Measurements from ENCODE around the gene DLL4. TPM values are rescaled to one million over a fixed set of nuclear protein-coding genes. Genes with fewer than 3 reads are reported as not detected.

DLL4 gene
- total and polyA plus RNA-seq, 4 donors = 11.8 to 31.8 (median 17.1) TPM

- 95 to 97% methylated on average over 3 of the region's 3 CpGs for WGBS, 2 donors
- no peak overlapping the region for H3K9ac ChIP-seq (ENCODE audit: insufficient read depth in 1 of 2, low read length in 2 of 2)
- no peak for TF ChIP-seq CTCF (IDR thresholded peaks at IDR 0.05; ENCODE audit: control extremely low read depth, extremely low read depth)
Measured at GRCh38 chr15:40955930-40956540, 26.9 kb downstream of the DLL4 start.

GRCh38 chr15:40956541-40956982, 27.4 kb downstream of the DLL4 start:
- no peak for ATAC-seq (ENCODE audit: insufficient read depth, low FRiP score)
- WGBS, 2 donors = 91 to 97% methylated on average over 3 of the region's 3 CpGs
- Histone ChIP-seq H3K9me3 (ENCODE audit: control insufficient read depth in 4 of 4, insufficient read depth in 3 of 4, low read length in 3 of 4) (no peaks in the 10 kb centered on the region), H3K4me1 (ENCODE audit: control insufficient read depth in 5 of 5, insufficient read depth in 5 of 5, low read length in 5 of 5) (peaks cover 0 to 18% (median 0%) of the 10 kb centered on the region in 5 donors), H3K4me3 (no peak overlapping the region), H3K27ac (ENCODE audit: low read depth in 1 of 2, low read length in 1 of 2) (peak overlapping the region in 1 of 2 donors; percentile 64), H3K36me3 (ENCODE audit: control insufficient read depth in 4 of 4, insufficient read depth in 4 of 4, low read length in 4 of 4) (peaks cover 0 to 2% (median 0%) of the 10 kb centered on the region in 4 donors), H3K9ac (ENCODE audit: insufficient read depth in 1 of 2, low read length in 2 of 2) (no peak overlapping the region), H3K27me3 (ENCODE audit: control insufficient read depth in 3 of 3, insufficient read depth in 3 of 3, low read length in 2 of 3) (no peaks in the 10 kb centered on the region)
- no peak for TF ChIP-seq CTCF (IDR thresholded peaks at IDR 0.05; ENCODE audit: control extremely low read depth, extremely low read depth)
- no peak for DNase-seq

More at GRCh38 chr15:40955930-40956540, 26.9 kb downstream of the DLL4 start:
- ATAC-seq (ENCODE audit: insufficient read depth, low FRiP score) (no peak), DNase-seq (no peak)
- Histone ChIP-seq H3K4me3 (no peak overlapping the region), H3K27me3 (ENCODE audit: control insufficient read depth in 3 of 3, insufficient read depth in 3 of 3, low read length in 2 of 3) (no peaks in the 10 kb centered on the region), H3K27ac (ENCODE audit: low read depth in 1 of 2, low read length in 1 of 2) (peak overlapping the region in 1 of 2 donors; percentile 64), H3K4me1 (ENCODE audit: control insufficient read depth in 5 of 5, insufficient read depth in 5 of 5, low read length in 5 of 5) (peaks cover 0 to 18% (median 0%) of the 10 kb centered on the region in 5 donors), H3K9me3 (ENCODE audit: control insufficient read depth in 4 of 4, insufficient read depth in 3 of 4, low read length in 3 of 4) (no peaks in the 10 kb centered on the region), H3K36me3 (ENCODE audit: control insufficient read depth in 4 of 4, insufficient read depth in 4 of 4, low read length in 4 of 4) (peaks cover 0 to 2% (median 0%) of the 10 kb centered on the region in 4 donors)

GRCh38 chr15:40957041-40957555, 28.0 kb downstream of the DLL4 start:
- Histone ChIP-seq H3K36me3 (ENCODE audit: control insufficient read depth in 4 of 4, insufficient read depth in 4 of 4, low read length in 4 of 4) (peaks cover 0 to 2% (median 0%) of the 10 kb centered on the region in 4 donors), H3K27me3 (ENCODE audit: control insufficient read depth in 3 of 3, insufficient read depth in 3 of 3, low read length in 2 of 3) (no peaks in the 10 kb centered on the region), H3K4me1 (ENCODE audit: control insufficient read depth in 5 of 5, insufficient read depth in 5 of 5, low read length in 5 of 5) (peaks cover 0 to 18% (median 0%) of the 10 kb centered on the region in 5 donors), H3K9me3 (ENCODE audit: control insufficient read depth in 4 of 4, insufficient read depth in 3 of 4, low read length in 3 of 4) (no peaks in the 10 kb centered on the region), H3K4me3 (no peak overlapping the region), H3K27ac (ENCODE audit: low read depth in 1 of 2, low read length in 1 of 2) (peak overlapping the region in 1 of 2 donors; percentile 64), H3K9ac (ENCODE audit: insufficient read depth in 1 of 2, low read length in 2 of 2) (no peak overlapping the region)
- TF ChIP-seq CTCF (IDR thresholded peaks at IDR 0.05; ENCODE audit: control extremely low read depth, extremely low read depth) = no peak
- ATAC-seq (ENCODE audit: insufficient read depth, low FRiP score) = no peak
- DNase-seq = no peak
- 90 to 95% methylated on average over 4 of the region's 4 CpGs for WGBS, 2 donors

Data from lung (tissue), 12 donors.